Esophagus muscularis mucosa (tissue), 4 donors: ENCODE data around the gene PLCG2.

Experiments
- CTCF ChIP-seq, 3 experiments: fragments of 200-600 bp in 2 of 3; fragments of 450-650 bp in 1 of 3; sonication (generic) in 2 of 3; IDR thresholded peaks; one replicate each; pipeline ENCODE4 v1.5.1; 2017 to 2019; ENCODE audit warnings: antibody characterized with exemption in 3 of 3, mild to moderate bottlenecking in 2 of 3, moderate library complexity in 1 of 3
- EP300 ChIP-seq: sonication (generic); formaldehyde crosslinking; IDR thresholded peaks from one replicate; pipeline ENCODE4 v1.6.1; 2017; ENCODE audit warnings: antibody characterized with exemption
- POLR2A ChIP-seq: fragments of 450-650 bp; IDR thresholded peaks from one replicate; pipeline ENCODE4 v1.6.1; 2017; ENCODE audit warnings: antibody characterized with exemption, moderate library complexity, mild to moderate bottlenecking, low read depth
- POLR2AphosphoS5 ChIP-seq, 2 donors: sonication (generic); formaldehyde crosslinking; IDR thresholded peaks; one replicate each; pipeline ENCODE4 v1.6.1; 2017; ENCODE audit warnings: antibody characterized with exemption in 2 of 2

- TF ChIP-seq CTCF (IDR thresholded peaks at IDR 0.05) (no peak), POLR2A (no peak), POLR2AphosphoS5 (IDR thresholded peaks at IDR 0.05) (no peak), EP300 (no peak)
Measured at GRCh38 chr16:81752876-81753227, 26.2 kb upstream of the PLCG2 start.
